ENCODE results near the gene IGSF21. TPM values are rescaled to one million over a fixed set of nuclear protein-coding genes. Genes with fewer than 3 reads are reported as not detected.

Gene IGSF21
- total and polyA plus RNA-seq, 2 of the 8 experiments (the other 6 are each of a cell fraction or from before 2014, with no cell fraction given), result 22.5 to 28.5 TPM

- H3K27me3 ChIP-seq (replicated peaks in 1 of 4; ENCODE audit: control insufficient read depth in 3 of 4, extremely low read depth in 1 of 4, insufficient read depth in 3 of 4, low read length in 3 of 4), result no peaks in the 10 kb centered on the region
- H3K79me2 ChIP-seq (ENCODE audit: control insufficient read depth in 1 of 2, insufficient read depth in 2 of 2, low read length in 2 of 2), result no peaks in the 10 kb centered on the region
- H2AFZ ChIP-seq (ENCODE audit: low read length), result no peak overlapping the region
- H3K56ac ChIP-seq (replicated peaks; ENCODE audit: insufficient read length, low read depth, low read length), result no peak overlapping the region
- peak overlapping the region; percentile 41; the same call in 1 of the 2 replicates for H2BK5ac ChIP-seq (ENCODE audit: low read depth, low read length)
- peak overlapping the region; percentile 73; the same call in 1 of the 2 replicates for H2BK12ac ChIP-seq (ENCODE audit: low read depth, low read length)
- H3K14ac ChIP-seq (ENCODE audit: insufficient read length), result no peak overlapping the region
- no peak overlapping the region for H3K4me3 ChIP-seq (ENCODE audit: extremely low read depth in 1 of 4, insufficient read depth in 2 of 4, low read depth in 3 of 4, low read length in 4 of 4)
- peak overlapping the region; percentile 34 for H4K91ac ChIP-seq (replicated peaks; ENCODE audit: insufficient read length, low read length)
- ChIA-PET POLR2A (ENCODE audit: partially characterized antibody) (interaction anchor here (0.9 to 3.6 kb wide), 3 partner anchors 15 to 38 kb away, joined by 3 to 11 read pairs (median 6); no protein-coding TSS in a partner anchor), CTCF (ENCODE audit: partially characterized antibody) (interaction anchor here (1.1 to 2.6 kb wide), 7 partner anchors 13 to 299 kb away, joined by 3 to 15 read pairs (median 4); no protein-coding TSS in a partner anchor)
- H3K9ac ChIP-seq (replicated peaks in 1 of 4; ENCODE audit: extremely low read depth in 1 of 4, low read depth in 3 of 4, low read length in 3 of 4), result no peak overlapping the region
- H3K4me1 ChIP-seq (replicated peaks in 1 of 4; ENCODE audit: control insufficient read depth in 3 of 4, insufficient read depth in 4 of 4, low read length in 3 of 4), result peaks cover 13 to 31% (median 21%) of the 10 kb centered on the region in 4 experiments
- 70% methylated on average over 12 of the region's 13 CpGs; no CpG with 5 or more reads in 1 of the 2 experiments for WGBS, 2 experiments (ENCODE audit: extremely low coverage in 1 of 2, insufficient coverage in 1 of 2, insufficient read length in 1 of 2, insufficient replicate concordance in 2 of 2, low coverage in 1 of 2, low lambda C conversion rate in 2 of 2, missing lambda C conversion rate in 1 of 2)
- H3K9me3 ChIP-seq (ENCODE audit: insufficient read depth in 2 of 2, low read depth in 1 of 2, low read length in 1 of 2), result no peaks in the 10 kb centered on the region
- H3K23me2 ChIP-seq (ENCODE audit: low read depth, low read length), result no peaks in the 10 kb centered on the region; the same call in 1 of the 2 replicates
- no peak overlapping the region for H3K23ac ChIP-seq (ENCODE audit: insufficient read length)
- peak overlapping the region; percentile 84 for H2AK5ac ChIP-seq (ENCODE audit: low read depth, low read length)
- peak overlapping the region; percentile 7; the same call in 1 of the 2 replicates for H3K18ac ChIP-seq (ENCODE audit: extremely low read depth, low read length)
- peak in 1 of 2 experiments; percentile 85 for DNase-seq (ENCODE audit: low read depth in 1 of 2, low spot score in 2 of 2)
- no peak for FAIRE-seq
- no peaks in the 10 kb centered on the region for H3K36me3 ChIP-seq (ENCODE audit: control insufficient read depth in 2 of 4, insufficient read depth in 4 of 4, low read length in 3 of 4)
- peak overlapping the region; percentile 77 for H2BK15ac ChIP-seq (ENCODE audit: low read length)
- peak overlapping the region; percentile 36 for H2BK120ac ChIP-seq (replicated peaks; ENCODE audit: low read depth, low read length)
- peak overlapping the region; percentile 6 to 8; a peak in 2 of 4 replicates for H3K4me2 ChIP-seq (ENCODE audit: insufficient read depth in 1 of 2, low read depth in 2 of 2, low read length in 2 of 2)
- no peak overlapping the region for H4K5ac ChIP-seq (ENCODE audit: insufficient read length, low read depth, low read length)
- no peak for TF ChIP-seq TEAD4 (IDR thresholded peaks at IDR 0.05; ENCODE audit: low read depth, low read length)
- peak in 1 of 2 experiments; percentile 34; a peak in 1 of 3 replicates for TF ChIP-seq EP300 (IDR thresholded peaks at IDR 0.05; ENCODE audit: borderline replicate concordance in 1 of 2, low read depth in 2 of 2, low read length in 2 of 2)
- 0 out of 2 replicates have a peak, but pooled peaks have one; percentile 29 for TF ChIP-seq TCF12 (IDR thresholded peaks at IDR 0.05; ENCODE audit: low read depth, low read length)
- peak overlapping the region; percentile 87; the same call in 1 of the 2 replicates for H2BK20ac ChIP-seq (ENCODE audit: low read length)
- H3K27ac ChIP-seq (ENCODE audit: low read depth, low read length), result no peak overlapping the region
- peak overlapping the region; percentile 70 for H3K4ac ChIP-seq (replicated peaks; ENCODE audit: insufficient read length, low read depth, low read length)
- H3K79me1 ChIP-seq (ENCODE audit: low read depth, low read length), result no peaks in the 10 kb centered on the region
- no peak overlapping the region for H4K8ac ChIP-seq (ENCODE audit: extremely low read depth, insufficient read depth, low read length)
- no peaks in the 10 kb centered on the region for H4K20me1 ChIP-seq (replicated peaks in 1 of 2; ENCODE audit: control insufficient read depth in 1 of 2, insufficient read depth in 2 of 2, low read length in 2 of 2)
Measured at GRCh38 chr1:18282851-18283600, 175.4 kb downstream of the IGSF21 start.
